SK-N-SH (cell line): ENCODE results near the gene ANO6. TPM values are rescaled to one million over a fixed set of nuclear protein-coding genes. Genes with fewer than 3 reads are reported as not detected.

Experiments
- CTCF ChIA-PET: fragments of 300-600, 350-600 bp; formaldehyde crosslinking; extraction: SDS; loops from one replicate; lab custom pipeline; 2021; lab: Yijun Ruan, JAX
- POLR2A ChIA-PET: fragments of 350-600 bp; sonication (Branson Sonifier 250); formaldehyde crosslinking; extraction: SDS; loops from one replicate; lab custom pipeline; 2020; ENCODE audit warnings: antibody characterized with exemption, inconsistent platforms; lab: Yijun Ruan, JAX
- DNase-seq: peaks from one replicate; pipeline ENCODE4 v3.0.0; 2012
- H2AFZ ChIP-seq: fragments of 200-600 bp; sonication (generic); 2 replicates; pipeline ENCODE4 v1.8.1; 2016; ENCODE audit warnings: antibody characterized with exemption, mild to moderate bottlenecking, low read depth
- H3F3A ChIP-seq: fragments of 200-600 bp; sonication (generic); replicated peaks from 2 replicates; pipeline ENCODE3; 2016; ENCODE audit warnings: antibody characterized with exemption, mild to moderate bottlenecking; ENCODE audit not compliant: insufficient read depth
- H3K27ac ChIP-seq, 2 experiments: fragments of 200-500 bp in 1 of 2; fragments of 200-600 bp in 1 of 2; sonication (Bioruptor generic) in 1 of 2; sonication (generic), shearing (Covaris generic) in 1 of 2; 2 replicates each; pipeline versions ENCODE4 v1.5.1 to v1.6.1; 2014 to 2016; ENCODE audit warnings: low read depth in 2 of 2, inconsistent platforms in 1 of 2, low read length in 1 of 2, mild to moderate bottlenecking in 1 of 2, mixed read lengths in 1 of 2
- H3K27me3 ChIP-seq: fragments of 200-600 bp; sonication (generic), shearing (Covaris generic); 2 replicates; pipeline ENCODE4 v1.6.1; 2016; ENCODE audit warnings: mixed run types; ENCODE audit not compliant: insufficient read depth
- H3K36me3 ChIP-seq, 2 experiments: fragments of 200-500 bp in 1 of 2; fragments of 200-600 bp in 1 of 2; sonication (Bioruptor generic) in 1 of 2; sonication (generic) in 1 of 2; replicated peaks in 1 of 2; 2 replicates each; pipeline versions ENCODE3 to v1.5.1; 2014 to 2016; ENCODE audit warnings: low read length in 1 of 2, mild to moderate bottlenecking in 1 of 2; ENCODE audit not compliant: insufficient read depth in 2 of 2, control insufficient read depth in 1 of 2
- H3K4me1 ChIP-seq, 2 experiments: fragments of 200-500 bp in 1 of 2; fragments of 200-600 bp in 1 of 2; sonication (Bioruptor generic) in 1 of 2; sonication (generic), shearing (Covaris generic) in 1 of 2; 2 replicates each; pipeline versions ENCODE4 v1.5.1 to v1.6.1; 2014 to 2016; ENCODE audit warnings: low read depth in 1 of 2, low read length in 1 of 2, mixed run types in 1 of 2; ENCODE audit not compliant: insufficient read depth in 2 of 2, control insufficient read depth in 1 of 2
- H3K4me2 ChIP-seq: fragments of 200-600 bp; sonication (generic), shearing (Covaris generic); 2 replicates; pipeline ENCODE4 v1.6.1; 2017; ENCODE audit warnings: mixed run types
- H3K4me3 ChIP-seq, 2 experiments: fragments of 200-500 bp in 1 of 2; fragments of 200-600 bp in 1 of 2; sonication (Bioruptor generic) in 1 of 2; sonication (generic), shearing (Covaris generic) in 1 of 2; 2 replicates each; pipeline versions ENCODE4 v1.5.1 to v1.8.1; 2014 to 2016; ENCODE audit warnings: low read depth in 2 of 2, inconsistent platforms in 1 of 2, low read length in 1 of 2, mild to moderate bottlenecking in 1 of 2, mixed read lengths in 1 of 2, moderate library complexity in 1 of 2
- H3K79me2 ChIP-seq: fragments of 200-600 bp; sonication (generic); 2 replicates; pipeline ENCODE4 v1.8.1; 2017; ENCODE audit warnings: mild to moderate bottlenecking; ENCODE audit not compliant: insufficient read depth
- H3K9ac ChIP-seq: fragments of 200-600 bp; sonication (generic); 2 replicates; pipeline ENCODE4 v1.6.1; 2017; ENCODE audit warnings: mixed run types
- H3K9me2 ChIP-seq: fragments of 200-600 bp; sonication (generic); 2 replicates; pipeline ENCODE4 v1.6.1; 2017; ENCODE audit warnings: mixed run types
- H3K9me3 ChIP-seq: fragments of 200-600 bp; sonication (generic); 2 replicates; pipeline ENCODE4 v1.6.1; 2017; ENCODE audit warnings: mixed run types, mild to moderate bottlenecking, moderate library complexity
- H4K20me1 ChIP-seq: fragments of 200-600 bp; sonication (generic); 2 replicates; pipeline ENCODE4 v1.6.1; 2017; ENCODE audit warnings: mild to moderate bottlenecking, mixed run types; ENCODE audit not compliant: insufficient read depth
- EP300 ChIP-seq, 2 experiments: IDR thresholded peaks; 2 replicates each; pipeline versions ENCODE4 v1.4.0 to v1.6.1; 2012; ENCODE audit warnings: borderline replicate concordance in 1 of 2, low read depth in 1 of 2, low read length in 1 of 2
- FOXJ3 ChIP-seq: sonication (generic); formaldehyde crosslinking; IDR thresholded peaks from 2 replicates; pipeline ENCODE4 v1.5.1; 2020; ENCODE audit warnings: mild to moderate bottlenecking, missing genetic modification reagents
- FOXM1 ChIP-seq: IDR thresholded peaks from 2 replicates; pipeline ENCODE4 v1.4.0; 2012; ENCODE audit warnings: low read depth, mild to moderate bottlenecking
- GABPA ChIP-seq: IDR thresholded peaks from 2 replicates; pipeline ENCODE4 v1.4.0; 2012; ENCODE audit warnings: low read depth, mild to moderate bottlenecking
- GATA2 ChIP-seq: sonication (generic); formaldehyde crosslinking; IDR thresholded peaks from 2 replicates; pipeline ENCODE4 v1.5.0; 2020; ENCODE audit warnings: mild to moderate bottlenecking, missing genetic modification reagents
- IRF3 ChIP-seq: fragments of 150-350 bp; IDR thresholded peaks from 2 replicates; pipeline ENCODE4 v1.6.1; 2016; ENCODE audit warnings: mild to moderate bottlenecking, low read depth, low read length
- MXI1 ChIP-seq: IDR thresholded peaks from 2 replicates; pipeline ENCODE4 v1.6.1; 2012; ENCODE audit warnings: mild to moderate bottlenecking, low read depth, low read length, improper control_type of control experiment
- NRF1 ChIP-seq: IDR thresholded peaks from 2 replicates; pipeline ENCODE4 v1.6.1; 2012; ENCODE audit warnings: low read depth, mild to moderate bottlenecking, low read length
- PBX3 ChIP-seq: IDR thresholded peaks from 2 replicates; pipeline ENCODE4; 2012
- POLR2AphosphoS5 ChIP-seq: IDR thresholded peaks from 2 replicates; pipeline ENCODE4 v1.6.1; 2012; ENCODE audit warnings: low read depth, low read length
- RAD21 ChIP-seq: IDR thresholded peaks from 2 replicates; pipeline ENCODE4 v1.6.1; 2012; ENCODE audit warnings: mild to moderate bottlenecking, low read length
- RCOR1 ChIP-seq: fragments of 150-350 bp; IDR thresholded peaks from 2 replicates; pipeline ENCODE4 v1.6.1; 2017; ENCODE audit warnings: antibody characterized with exemption, low read length
- RXRA ChIP-seq: IDR thresholded peaks from 2 replicates; pipeline ENCODE4 v1.4.0; 2012; ENCODE audit warnings: low read depth, mild to moderate bottlenecking, borderline replicate concordance
- SMC3 ChIP-seq: IDR thresholded peaks from 2 replicates; pipeline ENCODE4 v1.6.1; 2012; ENCODE audit warnings: low read depth, low read length, improper control_type of control experiment
- TAF1 ChIP-seq: IDR thresholded peaks from 2 replicates; pipeline ENCODE4 v1.6.1; 2012; ENCODE audit warnings: low read depth, mild to moderate bottlenecking, low read length, moderate library complexity, borderline replicate concordance
- TCF12 ChIP-seq: IDR thresholded peaks from 2 replicates; pipeline ENCODE4 v1.4.0; 2012
- USF2 ChIP-seq: fragments of 150-350 bp; IDR thresholded peaks from 2 replicates; pipeline ENCODE4 v1.6.1; 2017; ENCODE audit warnings: antibody characterized with exemption, low read length, low read depth, borderline replicate concordance
- WGBS: methylation state at CpG from one replicate; pipeline ENCODE4 v1.1.6; 2017; ENCODE audit warnings: low lambda C conversion rate; 5-methylcytosine and 5-hydroxymethylcytosine counted together
- polyA plus RNA-seq, 3 experiments: library from polyadenylated mRNA; depleted of rRNA; stranded (reverse); fragments of >200 nt; gene quantifications; 2 replicates each; pipeline ENCODE4 v1.2.3, GENCODE V29; 2012

ANO6 gene
- polyA plus RNA-seq, 1 of the 3 experiments (the other 2 are of a cell fraction) = 20.1 TPM

GRCh38 chr12:45432710-45433109 is 216.8 kb downstream of the ANO6 start:
- H3K9me2 ChIP-seq = no peaks in the 10 kb centered on the region
- 95% methylated on average over 5 of the region's 5 CpGs for WGBS
- POLR2A ChIA-PET = no interaction called here
- H3K4me3 ChIP-seq = no peak overlapping the region
- H3K4me2 ChIP-seq = no peak overlapping the region
- CTCF ChIA-PET = interaction anchor here (0.7 to 1.2 kb wide), 2 partner anchors 216 to 293 kb away, joined by 3 read pairs; no protein-coding TSS in a partner anchor
- H3K27ac ChIP-seq = no peak overlapping the region
- no peaks in the 10 kb centered on the region for H3K27me3 ChIP-seq
- H3K79me2 ChIP-seq = no peaks in the 10 kb centered on the region
- H3K9me3 ChIP-seq = no peaks in the 10 kb centered on the region
- H3F3A ChIP-seq = no peaks in the 10 kb centered on the region
- no peak overlapping the region for H3K9ac ChIP-seq
- H4K20me1 ChIP-seq = no peaks in the 10 kb centered on the region
- DNase-seq = no peak
- H3K36me3 ChIP-seq = peaks cover 36 to 46% of the 10 kb centered on the region in 2 experiments
- TF ChIP-seq TAF1 = no peak
- no peak for TF ChIP-seq SMC3
- no peak for TF ChIP-seq GABPA
- no peak for TF ChIP-seq FOXM1
- no peak for TF ChIP-seq USF2
- no peak for TF ChIP-seq GATA2 (CRISPR knock-in tag)
- TF ChIP-seq RCOR1 = no peak
- no peak overlapping the region for H2AFZ ChIP-seq
- peaks cover 0 to 4% of the 10 kb centered on the region in 2 experiments; a peak in 2 of 4 replicates for H3K4me1 ChIP-seq

GRCh38 chr12:45433441-45433868 is 217.6 kb downstream of the ANO6 start:
- Histone ChIP-seq H3K27me3 (no peaks in the 10 kb centered on the region), H3K4me1 (peaks cover 0 to 4% of the 10 kb centered on the region in 2 experiments; a peak in 2 of 4 replicates), H4K20me1 (no peaks in the 10 kb centered on the region), H3F3A (no peaks in the 10 kb centered on the region), H3K27ac (no peak overlapping the region), H3K9ac (no peak overlapping the region), H3K79me2 (no peaks in the 10 kb centered on the region), H3K4me3 (no peak overlapping the region), H3K36me3 (peaks cover 29 to 45% of the 10 kb centered on the region in 2 experiments), H2AFZ (no peak overlapping the region), H3K9me2 (no peaks in the 10 kb centered on the region), H3K4me2 (no peak overlapping the region), H3K9me3 (no peaks in the 10 kb centered on the region)
- POLR2A ChIA-PET = no interaction called here
- TF ChIP-seq MXI1 (no peak), POLR2AphosphoS5 (no peak)
- DNase-seq = no peak
- WGBS = 96% methylated on average over 6 of the region's 6 CpGs
- CTCF ChIA-PET = no interaction called here

- Histone ChIP-seq H3K27me3 (no peaks in the 10 kb centered on the region), H3K9me3 (no peaks in the 10 kb centered on the region), H3K36me3 (peaks cover 23 to 38% of the 10 kb centered on the region in 2 experiments), H3K27ac (no peak overlapping the region), H3F3A (no peaks in the 10 kb centered on the region), H4K20me1 (no peaks in the 10 kb centered on the region), H3K79me2 (no peaks in the 10 kb centered on the region), H3K9me2 (no peaks in the 10 kb centered on the region), H2AFZ (no peak overlapping the region), H3K4me3 (no peak overlapping the region), H3K9ac (no peak overlapping the region), H3K4me2 (no peak overlapping the region), H3K4me1 (peaks cover 0 to 4% of the 10 kb centered on the region in 2 experiments; a peak in 2 of 4 replicates)
- TF ChIP-seq RAD21 (no peak), IRF3 (no peak), RCOR1 (no peak), NRF1 (no peak), PBX3 (no peak), TCF12 (no peak), RXRA (no peak), FOXJ3 (CRISPR knock-in tag) (no peak), GABPA (no peak), EP300 (IDR thresholded peaks at IDR 0.05; ENCODE audit: borderline replicate concordance in 1 of 2, low read depth in 1 of 2, low read length in 1 of 2) (no peak), POLR2AphosphoS5 (no peak)
- POLR2A ChIA-PET = no interaction called here
- no peak for DNase-seq
- CTCF ChIA-PET = no interaction called here
- WGBS = 99% methylated on average over 7 of the region's 7 CpGs
Observed at GRCh38 chr12:45434094-45434493, 218.2 kb downstream of the ANO6 start.
